NOMO-1 treated with dmso at 0.1 percent for 144 hours (cell line): Measurements from ENCODE around the gene RANBP3.
"Not testable (repeated sequence)": the region's sequence is repeated elsewhere in the genome, so short reads cannot be mapped to it uniquely, and the experiment has no call there.

Experiments
- DNase-seq: peaks from one replicate; lab custom pipeline; 2025; ENCODE audit not compliant: unreplicated experiment; lab: John Stamatoyannopoulos, UW

RANBP3 gene

DNA sequence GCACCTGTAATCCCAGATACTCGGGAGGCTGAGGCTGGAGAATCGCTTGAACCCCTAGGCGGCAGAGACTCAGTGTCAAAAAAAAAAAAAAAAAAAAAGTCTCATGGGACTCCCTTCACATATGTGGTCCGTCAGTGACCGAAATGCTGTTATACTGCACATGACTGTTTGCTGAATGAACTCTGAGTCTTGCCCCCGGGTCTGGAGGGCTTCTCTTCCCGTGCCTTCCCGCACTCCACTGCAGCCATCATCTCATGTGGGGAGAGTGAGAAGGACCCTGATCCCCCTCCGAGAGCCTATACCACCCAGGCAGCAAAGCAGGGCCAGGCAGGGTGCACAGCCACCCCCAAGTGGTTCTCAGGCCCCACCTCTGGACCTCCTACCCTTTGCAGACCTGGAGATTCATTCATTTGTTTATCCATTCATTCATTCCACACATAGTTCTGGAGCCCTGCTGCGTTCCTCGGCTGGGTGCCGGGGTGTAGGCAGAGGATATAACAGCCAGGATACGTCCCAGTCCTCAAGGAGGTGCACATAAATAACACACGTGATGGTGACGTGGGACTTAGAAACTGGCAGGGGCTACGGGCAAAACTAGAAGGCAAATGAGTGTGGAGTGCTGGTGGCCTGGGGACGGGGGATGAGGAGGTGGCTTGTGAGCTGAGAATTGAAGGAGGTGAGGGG lies 88.5 kb downstream of the RANBP3 start:
- DNase-seq = no peak

DNA sequence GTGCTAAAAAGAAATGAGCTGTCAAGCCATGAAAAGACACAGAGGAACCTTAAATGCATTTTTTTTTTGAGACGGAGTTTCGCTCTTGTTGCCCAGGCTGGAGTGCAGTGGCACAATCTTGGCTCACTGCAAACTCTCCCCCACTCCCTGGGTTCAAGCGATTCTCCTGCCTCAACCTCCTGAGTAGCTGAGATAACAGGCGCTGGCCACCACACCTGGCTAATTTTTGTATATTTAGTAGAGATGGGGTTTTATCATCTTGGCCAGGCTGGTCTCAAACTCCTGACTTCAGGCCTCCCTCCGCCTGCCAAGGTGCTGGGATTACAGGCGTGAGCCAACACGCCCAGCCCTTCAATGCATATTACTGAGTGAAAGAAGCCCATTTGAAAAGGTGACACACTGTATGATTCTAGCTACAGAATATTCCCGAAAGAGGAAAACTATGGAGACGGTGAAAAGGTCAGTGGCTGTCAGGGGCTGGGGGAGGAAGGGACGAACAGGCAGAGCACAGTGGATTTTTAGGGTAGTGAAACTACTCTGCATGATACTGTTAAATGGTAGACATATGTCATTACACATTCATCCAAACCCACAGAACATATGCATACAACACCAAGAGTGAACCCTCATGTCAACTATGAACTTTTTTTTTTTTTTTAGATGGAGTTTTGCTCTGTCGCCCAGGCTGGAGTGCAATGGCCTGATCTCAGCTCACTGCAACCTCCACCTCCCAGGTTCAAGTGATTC lies 93.7 kb downstream of the RANBP3 start:
- not testable (repeated sequence) for DNase-seq

DNA sequence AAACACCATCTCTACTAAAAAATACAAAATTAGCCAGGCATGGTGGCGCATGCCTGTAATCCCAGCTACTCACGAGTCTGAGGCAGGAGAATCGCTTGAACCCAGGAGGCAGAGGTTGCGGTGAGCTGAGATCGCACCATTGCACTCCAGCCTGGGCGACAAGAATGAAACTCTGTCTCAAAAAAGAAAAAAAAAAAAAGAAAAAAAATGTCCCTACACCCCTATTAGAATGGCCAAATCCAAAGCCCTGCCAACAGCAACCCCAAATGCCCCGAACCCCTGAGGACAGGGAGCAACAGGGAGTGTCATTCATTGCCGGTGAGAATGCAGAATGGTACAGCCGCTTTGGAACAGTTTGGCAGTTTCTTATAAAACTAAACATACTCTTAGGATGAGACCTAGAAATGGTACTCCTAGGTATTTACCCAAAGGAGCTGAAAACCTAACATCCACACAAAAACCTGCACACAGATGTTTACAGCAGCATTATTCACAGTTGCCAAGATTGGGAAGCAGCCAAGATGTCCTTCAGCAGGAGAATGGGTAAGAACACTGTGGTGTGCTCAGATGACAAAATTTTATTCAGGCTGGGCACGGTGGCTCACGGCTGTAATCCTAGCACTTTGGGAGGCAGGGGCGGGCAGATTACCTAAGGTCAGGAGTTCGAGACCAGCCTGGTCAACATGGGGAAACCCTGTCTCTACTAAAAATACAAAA lies 94.6 kb downstream of the RANBP3 start:
- not testable (repeated sequence) for DNase-seq

DNA sequence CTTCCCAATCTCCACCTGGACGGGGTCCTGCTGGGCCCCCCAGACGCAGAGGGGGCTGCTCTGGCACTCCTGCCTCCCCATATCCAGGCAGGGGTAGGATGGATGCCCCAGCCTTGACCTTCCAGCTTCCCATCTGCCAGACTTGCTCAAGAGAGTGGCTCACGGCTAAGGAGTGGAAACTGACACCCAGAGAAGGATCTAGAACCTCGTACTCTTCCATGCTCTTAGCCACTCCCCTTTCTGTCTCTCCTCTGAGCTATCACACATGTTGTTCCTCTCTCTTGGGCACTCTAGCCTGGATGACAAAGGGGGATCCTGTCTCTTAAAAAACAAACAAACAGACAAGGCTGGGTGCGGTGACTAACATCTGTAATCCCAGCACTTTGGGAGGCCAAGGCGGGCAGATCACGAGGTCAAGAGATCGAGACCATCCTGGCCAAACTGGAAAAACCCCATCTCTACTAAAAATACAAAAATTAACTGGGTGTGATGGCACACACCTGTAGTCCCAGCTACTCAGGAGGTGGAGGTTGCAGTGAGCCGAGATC lies 95.4 kb downstream of the RANBP3 start:
- no peak for DNase-seq

DNA sequence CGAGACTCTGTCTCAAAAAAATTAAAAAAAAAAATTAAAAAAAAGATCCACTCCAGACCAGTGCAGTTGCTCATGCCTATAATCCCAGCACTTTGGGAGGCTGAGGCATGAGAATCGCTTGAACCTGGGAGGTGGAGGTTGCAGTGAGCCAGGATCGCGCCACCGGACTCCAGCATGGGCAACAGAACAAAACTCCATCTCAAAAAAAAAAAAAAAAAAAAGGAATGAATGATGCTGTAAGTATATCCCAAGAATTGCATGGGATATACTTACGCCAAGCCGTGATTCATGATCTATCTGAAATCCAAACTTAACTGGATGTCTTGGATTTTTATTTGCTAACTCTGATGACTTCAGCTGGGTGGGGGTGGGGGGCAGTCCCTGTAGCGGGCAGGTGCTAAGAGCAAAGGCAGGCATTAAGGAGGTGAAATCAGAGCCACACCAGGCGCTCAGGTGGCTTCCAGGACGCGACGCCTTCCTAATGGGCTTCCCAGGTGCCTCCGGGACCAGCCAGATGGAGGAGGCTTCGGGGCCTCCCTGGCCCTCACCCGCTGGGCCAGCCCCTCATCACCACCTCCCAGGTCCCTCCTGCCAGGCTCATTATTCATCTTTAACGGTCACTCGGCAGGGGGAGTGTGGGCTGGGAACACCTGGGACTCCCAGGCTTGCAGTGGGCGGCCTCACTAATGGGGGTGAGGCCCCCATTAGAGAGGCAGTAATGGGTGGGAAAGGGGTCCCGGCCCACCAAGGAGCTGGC lies 96.2 kb downstream of the RANBP3 start:
- no peak for DNase-seq

DNA sequence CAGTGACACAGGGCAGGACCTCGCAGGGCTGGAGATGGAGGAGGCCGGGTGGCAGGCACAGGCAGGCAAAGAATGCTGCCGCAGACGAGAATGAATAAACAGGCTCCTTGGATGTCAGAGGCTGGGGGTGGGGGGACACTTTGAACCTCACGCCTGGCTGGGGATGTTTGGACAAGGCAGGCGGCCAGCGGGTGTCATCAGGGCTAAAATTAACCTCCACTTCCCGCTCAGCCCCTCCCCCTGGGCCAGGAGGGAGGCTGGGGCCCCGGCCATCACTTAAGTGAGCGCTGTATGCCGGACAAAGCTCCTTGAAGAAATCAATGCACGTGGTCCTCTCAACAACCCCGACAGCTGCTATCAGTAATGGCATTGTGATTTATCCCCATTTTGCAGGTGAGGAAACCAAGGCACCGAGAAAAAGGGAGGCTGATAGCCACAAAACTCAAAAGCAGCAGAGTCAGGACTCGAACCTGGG lies 97.3 kb downstream of the RANBP3 start:
- no peak for DNase-seq

DNA sequence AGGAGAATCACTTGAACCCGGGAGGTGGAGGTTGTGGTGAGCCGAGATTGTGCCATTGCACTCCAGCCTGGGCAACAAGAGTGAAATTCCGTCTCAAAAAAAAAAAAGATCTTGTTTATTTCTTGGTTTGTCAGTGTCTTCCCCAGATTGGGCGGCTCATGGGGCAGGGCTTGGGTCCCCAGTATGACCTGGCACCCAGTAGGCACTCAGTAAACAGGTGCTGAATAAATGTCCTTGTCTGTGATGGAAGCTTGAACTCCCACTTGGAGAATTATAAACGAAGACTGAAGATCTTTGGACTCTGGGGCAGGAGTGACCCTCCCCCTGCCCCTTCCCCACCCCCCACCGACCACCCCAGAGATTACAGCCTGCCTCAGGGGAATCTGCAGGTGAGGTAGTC lies 97.7 kb downstream of the RANBP3 start:
- no peak for DNase-seq

DNA sequence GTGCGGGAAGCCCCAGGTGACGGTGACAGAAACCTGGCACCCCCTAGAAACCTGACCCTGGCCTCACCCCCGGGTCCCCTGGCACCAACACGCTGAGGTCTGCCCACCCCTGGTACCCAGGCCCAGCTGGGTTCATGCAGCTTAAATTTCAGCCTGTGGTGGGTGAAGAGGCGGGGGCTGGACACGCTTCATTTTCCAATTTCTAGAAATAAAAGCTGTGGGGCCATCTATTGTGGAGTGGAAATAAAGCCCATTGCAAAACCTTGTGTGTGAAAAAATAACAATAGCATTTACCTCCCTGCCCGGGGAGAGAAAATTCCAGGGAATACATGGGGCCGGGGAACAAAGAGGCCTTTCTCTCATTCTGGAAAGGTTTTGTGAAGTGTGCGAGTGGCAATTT lies 100.1 kb downstream of the RANBP3 start:
- no peak for DNase-seq

DNA sequence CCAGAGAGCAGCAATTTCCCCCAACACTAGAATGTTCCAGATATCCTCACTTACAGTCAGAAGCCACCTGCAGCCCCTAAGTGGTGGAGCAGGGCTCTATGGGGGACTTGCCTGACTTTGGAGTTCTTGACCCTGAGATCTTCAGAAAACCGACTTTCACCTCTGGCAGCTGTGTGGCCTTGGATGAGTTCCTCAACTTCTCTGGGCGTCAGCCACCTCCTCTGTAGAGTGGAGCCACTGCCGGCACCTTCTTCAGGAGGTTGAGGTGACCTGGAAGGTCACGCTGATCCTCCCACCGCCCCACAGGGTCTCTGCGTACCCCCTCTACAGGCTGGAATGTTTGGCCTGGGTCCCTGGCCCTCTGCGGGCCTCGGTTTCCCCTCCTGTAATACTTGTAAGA lies 100.5 kb downstream of the RANBP3 start:
- no peak for DNase-seq

DNA sequence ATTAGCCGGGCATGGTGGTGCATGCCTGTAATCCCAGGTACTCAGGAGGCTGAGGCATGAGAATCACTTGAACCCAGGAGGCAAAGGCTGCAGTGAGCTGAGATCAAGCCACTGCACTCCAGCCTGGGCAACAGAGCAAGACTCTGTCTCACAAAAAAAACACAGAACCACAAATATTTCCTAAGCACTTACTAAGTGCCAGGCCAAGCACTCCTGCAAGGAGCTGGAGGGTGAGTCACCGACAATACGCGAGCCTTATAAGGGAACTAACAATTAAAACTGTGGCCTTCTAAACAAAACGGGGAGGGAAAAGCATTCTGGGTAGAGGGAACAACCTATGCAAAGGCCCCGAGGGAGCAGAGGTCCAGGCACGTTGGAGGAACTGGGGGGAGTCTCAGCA lies 103.4 kb downstream of the RANBP3 start:
- peak; percentile 31 for DNase-seq

DNA sequence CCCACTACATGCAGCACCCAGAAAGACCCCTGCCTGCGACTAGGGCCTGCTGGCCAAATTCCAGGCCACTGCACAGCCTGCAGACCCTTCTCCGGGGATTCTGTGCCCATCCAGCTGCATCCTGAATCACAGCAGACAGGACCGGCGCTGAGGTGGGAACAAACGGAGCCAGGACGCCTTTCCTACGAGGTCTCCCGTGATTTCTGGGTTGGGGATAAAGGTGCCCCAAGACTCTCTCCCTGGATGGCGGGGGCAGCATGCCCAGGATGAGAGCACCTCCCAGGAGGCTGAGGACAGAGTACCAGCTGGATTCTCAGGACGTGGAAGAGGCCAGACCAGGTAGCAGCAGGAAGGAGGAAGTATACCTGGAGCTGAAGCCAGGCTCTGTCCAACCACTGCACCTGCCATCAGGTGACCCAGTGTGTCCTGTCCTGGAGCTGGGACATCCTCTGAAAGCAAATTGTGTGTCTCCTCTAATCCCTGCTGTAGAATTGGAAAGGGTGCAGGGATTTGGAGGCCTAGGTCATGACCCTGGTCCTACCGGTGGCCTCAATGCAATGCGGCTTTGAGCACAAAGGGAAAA lies 104.2 kb downstream of the RANBP3 start:
- no peak for DNase-seq

DNA sequence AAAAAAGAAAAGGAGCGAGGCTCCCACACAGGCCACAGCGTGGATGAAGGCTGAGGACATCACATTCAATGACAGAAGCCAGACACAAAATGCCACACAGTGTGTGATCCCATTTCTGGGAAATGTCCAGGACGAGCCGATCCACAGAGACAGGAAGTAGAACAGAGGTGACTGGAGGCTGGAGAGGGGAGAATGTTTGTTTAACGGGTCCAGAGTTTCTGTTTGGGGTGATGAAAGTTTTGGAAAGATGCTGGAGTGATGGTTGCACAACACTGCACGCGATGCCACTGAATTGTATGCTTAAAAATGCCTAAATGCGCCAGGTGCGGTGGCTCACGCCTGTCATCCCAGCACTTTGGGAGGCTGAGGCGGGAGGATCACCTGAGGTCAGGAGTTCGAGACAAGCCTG lies 107.0 kb downstream of the RANBP3 start:
- no peak for DNase-seq

DNA sequence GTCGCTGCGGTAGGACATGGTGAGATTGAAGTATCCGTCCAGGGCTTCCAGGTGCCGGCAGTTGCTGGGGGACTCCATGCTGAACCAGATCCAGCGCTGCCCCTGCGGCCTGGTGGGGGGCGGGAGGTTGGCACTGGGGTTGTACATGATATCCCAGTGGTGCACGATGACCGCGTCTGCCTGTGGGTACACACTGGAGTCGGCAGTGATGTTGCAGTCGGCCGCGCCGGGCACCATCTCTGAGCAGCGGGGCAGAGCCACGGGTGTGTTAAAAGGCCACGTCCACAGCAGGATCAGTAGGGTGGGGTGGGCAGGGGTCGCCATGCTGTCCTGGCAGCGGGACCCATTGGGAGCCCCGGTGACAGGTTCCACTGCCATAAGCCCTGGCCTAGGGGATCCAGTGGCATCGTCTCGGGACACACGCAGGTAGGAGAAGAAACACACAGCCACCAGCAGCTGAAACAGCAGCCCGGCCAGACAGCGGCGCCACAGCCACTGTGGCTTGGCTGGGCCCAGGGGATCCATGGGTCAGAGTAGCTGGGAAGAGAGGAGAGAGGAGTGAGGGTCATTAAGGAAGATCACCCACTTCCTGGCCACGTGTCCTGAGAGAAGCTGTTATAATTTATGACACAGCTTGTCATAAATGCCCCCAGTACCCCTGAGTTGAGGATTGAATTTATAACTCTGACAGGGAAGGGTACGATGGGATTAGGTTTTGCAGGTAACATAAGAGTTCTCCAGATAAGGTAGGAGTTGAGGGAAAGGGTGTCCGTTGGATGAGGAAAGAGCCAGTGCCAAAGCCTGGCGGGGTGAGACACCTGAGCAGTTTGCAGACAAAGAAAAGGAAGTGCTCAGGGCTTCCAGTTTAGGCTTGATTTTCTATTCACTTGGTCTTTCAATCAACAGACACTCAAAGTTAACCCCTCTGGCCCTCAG lies 110.5 kb downstream of the RANBP3 start:
- DNase-seq = no peak
